OCI-M2 (cell line): ENCODE results near the gene XRCC3.

Experiments
- DNase-seq: peaks from one replicate; lab custom pipeline; 2025; ENCODE audit not compliant: unreplicated experiment; lab: John Stamatoyannopoulos, UW

Gene XRCC3

GRCh38 chr14:103726474-103726873 is 11.2 kb upstream of the XRCC3 start:
- no peak for DNase-seq

GRCh38 chr14:103725739-103726395 is 10.6 kb upstream of the XRCC3 start:
- DNase-seq, result no peak

- no peak for DNase-seq
Measured at GRCh38 chr14:103725001-103725682, 9.9 kb upstream of the XRCC3 start.

- DNase-seq, result no peak
Measured at GRCh38 chr14:103724116-103724515, 8.9 kb upstream of the XRCC3 start.

GRCh38 chr14:103723748-103724081 is 8.5 kb upstream of the XRCC3 start:
- DNase-seq, result no peak

GRCh38 chr14:103721334-103722120 is 6.3 kb upstream of the XRCC3 start:
- no peak for DNase-seq

GRCh38 chr14:103719751-103720150 is 4.5 kb upstream of the XRCC3 start:
- DNase-seq, result no peak

- DNase-seq, result no peak
Measured at GRCh38 chr14:103718572-103718971, 3.3 kb upstream of the XRCC3 start.

- no peak for DNase-seq
Measured at GRCh38 chr14:103716899-103717411, 1.7 kb upstream of the XRCC3 start.

- DNase-seq, result no peak
Measured at GRCh38 chr14:103716091-103716801, 995 bp upstream of the XRCC3 start.

- DNase-seq, result no peak
Measured at GRCh38 chr14:103714063-103714724, 1.1 kb downstream of the XRCC3 start.

GRCh38 chr14:103713304-103714062 is 1.8 kb downstream of the XRCC3 start:
- DNase-seq, result no peak

GRCh38 chr14:103712633-103713247 is 2.5 kb downstream of the XRCC3 start:
- DNase-seq, result no peak

GRCh38 chr14:103711516-103712431 is 3.5 kb downstream of the XRCC3 start:
- no peak for DNase-seq

- no peak for DNase-seq
Measured at GRCh38 chr14:103710771-103711377, 4.4 kb downstream of the XRCC3 start.

- no peak for DNase-seq
Measured at GRCh38 chr14:103709814-103710213, 5.4 kb downstream of the XRCC3 start.

- no peak for DNase-seq
Measured at GRCh38 chr14:103708750-103709187, 6.5 kb downstream of the XRCC3 start.
